ENCODE results near the gene SKI.

Gene SKI

DNA sequence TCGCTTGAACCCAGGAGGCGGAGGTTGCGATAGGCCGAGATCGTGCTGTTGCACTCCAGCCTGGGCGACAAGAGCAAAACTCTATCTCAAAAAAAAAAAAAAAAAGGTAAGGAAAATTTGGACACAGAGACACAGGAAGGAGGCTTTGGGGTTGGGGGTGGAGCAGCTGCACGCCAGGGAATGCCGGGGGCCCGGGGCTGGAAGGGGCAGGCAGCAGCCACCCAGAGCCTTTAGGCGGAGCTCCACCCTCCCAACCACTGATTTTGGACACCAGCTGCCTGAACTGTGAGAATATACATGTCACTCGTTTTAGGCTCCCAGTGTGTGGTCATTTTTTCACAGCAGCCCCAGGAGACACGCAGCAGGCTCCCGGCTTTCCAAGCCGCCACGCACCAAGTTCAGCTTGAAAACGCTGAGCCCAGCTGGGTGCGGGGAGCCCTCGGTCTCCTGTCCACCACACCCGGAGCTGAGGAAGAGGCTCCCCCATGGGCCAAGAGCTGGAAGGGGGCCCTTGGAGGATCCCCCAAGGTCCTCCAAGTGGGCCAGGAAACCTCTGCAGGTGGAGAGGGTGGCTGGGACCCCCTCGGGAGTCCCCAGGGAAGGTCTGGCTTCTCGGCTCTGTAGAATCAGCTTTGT, 27.7 kb upstream of the SKI start:
- no peaks in the 10 kb centered on the region for H3K36me3 ChIP-seq (ENCODE audit: control insufficient read depth, low read length)
- H3K4me3 ChIP-seq (ENCODE audit: low read length) = no peak overlapping the region
- TF ChIP-seq EZH2phosphoT487 (IDR thresholded peaks at IDR 0.05; ENCODE audit: borderline replicate concordance, low read length) = no peak
- TF ChIP-seq, protein P1, sequence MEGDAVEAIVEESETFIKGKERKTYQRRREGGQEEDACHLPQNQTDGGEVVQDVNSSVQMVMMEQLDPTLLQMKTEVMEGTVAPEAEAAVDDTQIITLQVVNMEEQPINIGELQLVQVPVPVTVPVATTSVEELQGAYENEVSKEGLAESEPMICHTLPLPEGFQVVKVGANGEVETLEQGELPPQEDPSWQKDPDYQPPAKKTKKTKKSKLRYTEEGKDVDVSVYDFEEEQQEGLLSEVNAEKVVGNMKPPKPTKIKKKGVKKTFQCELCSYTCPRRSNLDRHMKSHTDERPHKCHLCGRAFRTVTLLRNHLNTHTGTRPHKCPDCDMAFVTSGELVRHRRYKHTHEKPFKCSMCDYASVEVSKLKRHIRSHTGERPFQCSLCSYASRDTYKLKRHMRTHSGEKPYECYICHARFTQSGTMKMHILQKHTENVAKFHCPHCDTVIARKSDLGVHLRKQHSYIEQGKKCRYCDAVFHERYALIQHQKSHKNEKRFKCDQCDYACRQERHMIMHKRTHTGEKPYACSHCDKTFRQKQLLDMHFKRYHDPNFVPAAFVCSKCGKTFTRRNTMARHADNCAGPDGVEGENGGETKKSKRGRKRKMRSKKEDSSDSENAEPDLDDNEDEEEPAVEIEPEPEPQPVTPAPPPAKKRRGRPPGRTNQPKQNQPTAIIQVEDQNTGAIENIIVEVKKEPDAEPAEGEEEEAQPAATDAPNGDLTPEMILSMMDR (IDR thresholded peaks at IDR 0.05; ENCODE audit: low read depth, low read length, poor library complexity, severe bottlenecking) = no peak
- no peaks in the 10 kb centered on the region for H3K79me2 ChIP-seq (ENCODE audit: control insufficient read depth, low read length)
- no peak overlapping the region for H3K4me2 ChIP-seq (ENCODE audit: low read length)
- no peak overlapping the region for H3K27ac ChIP-seq (ENCODE audit: low read depth, low read length)
- no peaks in the 10 kb centered on the region for H3K9me2 ChIP-seq (replicated peaks; ENCODE audit: control insufficient read depth, low read length)
- no peaks in the 10 kb centered on the region for H3F3A ChIP-seq (ENCODE audit: control insufficient read depth, insufficient read depth)
- H3K9me3 ChIP-seq (ENCODE audit: control insufficient read depth, insufficient read depth, low read length) = no peaks in the 10 kb centered on the region
- peaks cover 14% of the 10 kb centered on the region for H3K4me1 ChIP-seq (ENCODE audit: control insufficient read depth, low read length)
- H4K20me1 ChIP-seq (ENCODE audit: control insufficient read depth, insufficient read depth, low read depth, low read length) = no peaks in the 10 kb centered on the region
- H3K27me3 ChIP-seq (ENCODE audit: control insufficient read depth, low read length) = peaks cover 6% of the 10 kb centered on the region; the same call in 1 of the 2 replicates

DNA sequence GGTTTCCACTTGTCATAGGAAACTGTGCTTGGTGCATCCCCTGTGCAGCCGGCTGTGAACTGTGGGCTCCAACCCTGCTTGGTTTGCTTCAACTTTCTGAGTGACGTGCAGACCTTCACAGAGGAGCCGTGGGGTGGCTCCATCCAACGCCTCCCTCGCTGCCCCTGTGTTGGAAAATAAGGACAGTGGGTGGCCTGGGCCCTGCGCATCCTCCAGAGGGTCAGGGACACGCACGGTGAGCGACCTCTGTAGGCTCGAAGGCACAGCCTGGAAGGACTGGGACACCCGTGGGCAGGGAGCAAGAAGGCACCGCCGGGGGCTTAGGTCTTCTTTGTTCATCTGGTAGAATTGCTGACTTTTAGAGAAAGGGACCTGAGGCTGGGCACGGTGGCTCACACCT, 27.1 kb upstream of the SKI start:
- no peak overlapping the region for H3K4me3 ChIP-seq (ENCODE audit: low read length)
- peaks cover 12% of the 10 kb centered on the region; the same call in 1 of the 2 replicates for H3K27me3 ChIP-seq (ENCODE audit: control insufficient read depth, low read length)
- no peaks in the 10 kb centered on the region for H3K9me2 ChIP-seq (replicated peaks; ENCODE audit: control insufficient read depth, low read length)
- H3K27ac ChIP-seq (ENCODE audit: low read depth, low read length) = no peak overlapping the region
- no peak for TF ChIP-seq EZH2phosphoT487 (IDR thresholded peaks at IDR 0.05; ENCODE audit: borderline replicate concordance, low read length)
- TF ChIP-seq, protein P1 (IDR thresholded peaks at IDR 0.05; ENCODE audit: low read depth, low read length, poor library complexity, severe bottlenecking) = no peak
- H3K4me1 ChIP-seq (ENCODE audit: control insufficient read depth, low read length) = peaks cover 13% of the 10 kb centered on the region
- H3K79me2 ChIP-seq (ENCODE audit: control insufficient read depth, low read length) = no peaks in the 10 kb centered on the region
- H3K36me3 ChIP-seq (ENCODE audit: control insufficient read depth, low read length) = no peaks in the 10 kb centered on the region
- no peaks in the 10 kb centered on the region for H3F3A ChIP-seq (ENCODE audit: control insufficient read depth, insufficient read depth)
- H3K9me3 ChIP-seq (ENCODE audit: control insufficient read depth, insufficient read depth, low read length) = no peaks in the 10 kb centered on the region
- H3K4me2 ChIP-seq (ENCODE audit: low read length) = no peak overlapping the region
- no peaks in the 10 kb centered on the region for H4K20me1 ChIP-seq (ENCODE audit: control insufficient read depth, insufficient read depth, low read depth, low read length)

DNA sequence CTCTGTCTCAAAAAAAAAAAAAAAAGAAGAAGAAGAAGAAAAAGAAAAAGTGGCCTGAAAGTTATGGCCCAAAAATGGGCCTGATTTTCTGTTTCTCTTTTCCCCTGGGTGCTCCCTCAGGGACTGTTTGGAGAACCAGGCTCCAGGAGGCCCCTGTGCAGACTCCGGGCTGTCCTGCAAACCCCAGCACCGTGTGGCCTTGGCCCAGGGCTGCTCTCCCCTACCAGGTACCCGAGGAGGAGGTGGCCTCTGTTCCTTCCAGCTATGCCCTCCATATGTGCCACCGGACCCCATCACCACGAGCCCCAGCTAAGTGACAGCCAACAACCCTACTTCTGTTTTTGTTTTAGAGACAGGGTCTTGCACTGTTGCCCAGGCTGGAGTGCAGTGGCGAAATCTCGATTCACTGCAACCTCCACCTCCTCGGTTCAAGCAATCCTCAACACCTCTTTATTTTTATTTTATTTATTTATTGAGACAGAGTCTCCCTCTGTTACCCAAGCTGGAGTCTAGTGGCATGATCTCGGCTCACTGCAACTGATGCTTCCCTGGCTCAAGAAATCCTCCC, 26.0 kb upstream of the SKI start:
- H3K9me2 ChIP-seq (replicated peaks; ENCODE audit: control insufficient read depth, low read length) = no peaks in the 10 kb centered on the region
- no peaks in the 10 kb centered on the region for H3F3A ChIP-seq (ENCODE audit: control insufficient read depth, insufficient read depth)
- H3K4me2 ChIP-seq (ENCODE audit: low read length) = no peak overlapping the region
- peaks cover 13% of the 10 kb centered on the region for H3K4me1 ChIP-seq (ENCODE audit: control insufficient read depth, low read length)
- no peaks in the 10 kb centered on the region for H3K36me3 ChIP-seq (ENCODE audit: control insufficient read depth, low read length)
- TF ChIP-seq, protein P1 (IDR thresholded peaks at IDR 0.05; ENCODE audit: low read depth, low read length, poor library complexity, severe bottlenecking) = no peak
- TF ChIP-seq EZH2phosphoT487 (IDR thresholded peaks at IDR 0.05; ENCODE audit: borderline replicate concordance, low read length) = no peak
- H3K27me3 ChIP-seq (ENCODE audit: control insufficient read depth, low read length) = peaks cover 12% of the 10 kb centered on the region; the same call in 1 of the 2 replicates
- H3K79me2 ChIP-seq (ENCODE audit: control insufficient read depth, low read length) = no peaks in the 10 kb centered on the region
- H4K20me1 ChIP-seq (ENCODE audit: control insufficient read depth, insufficient read depth, low read depth, low read length) = no peaks in the 10 kb centered on the region
- H3K4me3 ChIP-seq (ENCODE audit: low read length) = no peak overlapping the region
- no peaks in the 10 kb centered on the region for H3K9me3 ChIP-seq (ENCODE audit: control insufficient read depth, insufficient read depth, low read length)
- H3K27ac ChIP-seq (ENCODE audit: low read depth, low read length) = no peak overlapping the region
